Suprapubic skin (tissue), 4 donors: Measurements from ENCODE around the gene PTGES2.

Source experiments
- EP300 ChIP-seq: sonication (generic); formaldehyde crosslinking; IDR thresholded peaks from one replicate; pipeline ENCODE4 v1.6.1; 2017; ENCODE audit warnings: antibody characterized with exemption
- POLR2A ChIP-seq, 2 donors: fragments of 450-650 bp; IDR thresholded peaks; one replicate each; pipeline ENCODE4 v1.6.1; 2017; ENCODE audit warnings: antibody characterized with exemption in 2 of 2, mild to moderate bottlenecking in 2 of 2, moderate library complexity in 2 of 2
- POLR2AphosphoS5 ChIP-seq, 3 donors: sonication (generic); formaldehyde crosslinking; IDR thresholded peaks; one replicate each; pipeline ENCODE4 v1.6.1; 2017; ENCODE audit warnings: antibody characterized with exemption in 3 of 3
- TF ChIP-seq, protein P1 (sequence below), 2 donors: fragments of 200-600 bp in 1 of 2; fragments of 450-650 bp in 1 of 2; sonication (generic) in 1 of 2; IDR thresholded peaks; one replicate each; pipeline ENCODE4 v1.5.1; 2016 to 2019; ENCODE audit warnings: antibody characterized with exemption in 2 of 2, mild to moderate bottlenecking in 1 of 2, moderate library complexity in 1 of 2

DNA sequence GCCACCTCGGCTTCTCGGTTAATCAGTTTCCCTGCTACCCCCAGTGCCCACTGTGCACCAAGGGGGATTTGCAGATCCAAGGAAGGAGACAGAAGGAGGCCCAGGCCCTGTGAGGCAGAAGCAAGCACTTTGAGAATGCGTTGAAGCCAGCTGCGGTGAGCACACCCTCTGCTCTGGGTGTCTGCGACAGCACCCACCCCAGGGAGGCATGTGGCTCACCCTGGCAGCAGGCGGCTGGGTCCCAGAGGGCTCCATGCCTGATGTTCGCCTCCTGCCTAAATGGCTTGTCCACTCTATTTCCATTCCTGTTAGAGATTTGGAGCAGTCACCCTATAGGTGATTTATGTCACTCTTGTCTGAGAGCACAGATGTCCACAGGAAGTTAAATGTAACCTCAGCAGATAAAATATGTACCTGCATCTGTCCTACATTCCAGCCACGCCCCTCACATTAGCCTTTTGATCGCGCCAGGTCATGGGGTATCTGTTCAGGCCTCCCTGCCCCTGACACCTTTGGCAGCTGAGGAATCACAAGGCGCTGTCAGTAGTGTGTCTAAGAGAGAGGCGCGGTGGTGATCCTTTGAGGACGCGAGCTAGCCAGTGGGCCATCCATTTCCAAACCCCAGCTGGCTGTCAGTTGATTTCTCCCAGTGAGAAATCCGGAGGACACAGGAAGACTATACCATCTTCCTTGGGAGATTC is 28.1 kb downstream of the PTGES2 start:
- TF ChIP-seq, protein P1, sequence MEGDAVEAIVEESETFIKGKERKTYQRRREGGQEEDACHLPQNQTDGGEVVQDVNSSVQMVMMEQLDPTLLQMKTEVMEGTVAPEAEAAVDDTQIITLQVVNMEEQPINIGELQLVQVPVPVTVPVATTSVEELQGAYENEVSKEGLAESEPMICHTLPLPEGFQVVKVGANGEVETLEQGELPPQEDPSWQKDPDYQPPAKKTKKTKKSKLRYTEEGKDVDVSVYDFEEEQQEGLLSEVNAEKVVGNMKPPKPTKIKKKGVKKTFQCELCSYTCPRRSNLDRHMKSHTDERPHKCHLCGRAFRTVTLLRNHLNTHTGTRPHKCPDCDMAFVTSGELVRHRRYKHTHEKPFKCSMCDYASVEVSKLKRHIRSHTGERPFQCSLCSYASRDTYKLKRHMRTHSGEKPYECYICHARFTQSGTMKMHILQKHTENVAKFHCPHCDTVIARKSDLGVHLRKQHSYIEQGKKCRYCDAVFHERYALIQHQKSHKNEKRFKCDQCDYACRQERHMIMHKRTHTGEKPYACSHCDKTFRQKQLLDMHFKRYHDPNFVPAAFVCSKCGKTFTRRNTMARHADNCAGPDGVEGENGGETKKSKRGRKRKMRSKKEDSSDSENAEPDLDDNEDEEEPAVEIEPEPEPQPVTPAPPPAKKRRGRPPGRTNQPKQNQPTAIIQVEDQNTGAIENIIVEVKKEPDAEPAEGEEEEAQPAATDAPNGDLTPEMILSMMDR (IDR thresholded peaks at IDR 0.05): no peak
- TF ChIP-seq POLR2A (IDR thresholded peaks at IDR 0.05) (no peak), POLR2AphosphoS5 (IDR thresholded peaks at IDR 0.05) (peak in 1 of 3 donors; percentile 10), EP300 (no peak)
